Endothelial cell of umbilical vein (primary cell): ENCODE results near the gene SBSN. TPM values are rescaled to one million over a fixed set of nuclear protein-coding genes. Genes with fewer than 3 reads are reported as not detected.

Experiments
- BruUV-seq: library from RNA; stranded (reverse); fragments of 400-500 nt; replicated peaks from 2 replicates; lab custom pipeline; 2021; lab: Mats Ljungman, UMichigan
- CTCF ChIA-PET: fragments of 300-600, 350-600 bp; sonication (Branson Sonifier 250); formaldehyde crosslinking; loops from one replicate; lab custom pipeline; 2021; ENCODE audit warnings: antibody characterized with exemption, inconsistent platforms; lab: Charles Lee
- POLR2A ChIA-PET: fragments of 300-600, 350-600 bp; sonication (Branson Sonifier 250); formaldehyde crosslinking; loops from one replicate; lab custom pipeline; 2021; ENCODE audit warnings: antibody characterized with exemption, inconsistent platforms; lab: Charles Lee
- DNase-seq: peaks from one replicate; pipeline ENCODE4 v3.0.0-alpha.2; 2011; ENCODE audit warnings: low read depth, low spot score
- FAIRE-seq: peaks from 2 replicates; lab custom pipeline; 2011; peaks lifted over from hg19 to GRCh38; lab: Jason Lieb, UNC
- H2AFZ ChIP-seq: 2 replicates; pipeline ENCODE4 v1.6.0; 2012; ENCODE audit warnings: low read depth, low read length, control low read depth, inconsistent platforms
- H3K27ac ChIP-seq: 2 replicates; pipeline ENCODE4 v1.5.1; 2011; ENCODE audit warnings: low read depth, mild to moderate bottlenecking, control low read depth, low read length, moderate library complexity; ENCODE audit not compliant: insufficient read depth
- H3K27me3 ChIP-seq, 2 experiments: 2 replicates each; pipeline versions ENCODE4 v1.6.0 to v1.6.1; 2011; ENCODE audit warnings: low read length in 2 of 2, mixed read lengths in 1 of 2; ENCODE audit not compliant: control insufficient read depth in 2 of 2, insufficient read depth in 2 of 2
- H3K36me3 ChIP-seq, 2 experiments: 2 replicates in 1 of 2; 3 replicates in 1 of 2; pipeline ENCODE4 v1.5.1; 2011; ENCODE audit warnings: low read length in 2 of 2, mild to moderate bottlenecking in 1 of 2, moderate library complexity in 1 of 2; ENCODE audit not compliant: control insufficient read depth in 2 of 2, insufficient read depth in 2 of 2; ENCODE audit errors: extremely low read depth in 1 of 2
- H3K4me1 ChIP-seq: 3 replicates; pipeline ENCODE4 v1.5.1; 2011; ENCODE audit warnings: mild to moderate bottlenecking, low read length; ENCODE audit not compliant: control insufficient read depth, insufficient read depth; ENCODE audit errors: extremely low read depth
- H3K4me2 ChIP-seq: 2 replicates; pipeline ENCODE4 v1.6.1; 2011; ENCODE audit warnings: low read length, control low read depth, mixed read lengths; ENCODE audit not compliant: insufficient read depth
- H3K4me3 ChIP-seq, 3 experiments: fragments of 200-600 bp in 1 of 3; sonication (generic), shearing (Covaris generic) in 1 of 3; replicated peaks in 1 of 3; 2 replicates each; pipeline ENCODE4 v1.5.1; 2011 to 2016; ENCODE audit warnings: control low read depth in 3 of 3, low read length in 3 of 3, mild to moderate bottlenecking in 2 of 3, inconsistent platforms in 1 of 3, low read depth in 1 of 3, moderate library complexity in 1 of 3; ENCODE audit not compliant: insufficient read depth in 1 of 3
- H3K79me2 ChIP-seq: 2 replicates; pipeline ENCODE4 v1.6.0; 2012; ENCODE audit warnings: low read length, inconsistent platforms; ENCODE audit not compliant: control insufficient read depth, insufficient read depth
- H3K9ac ChIP-seq: replicated peaks from 2 replicates; pipeline ENCODE3; 2011; ENCODE audit warnings: low read length, control low read depth; ENCODE audit not compliant: insufficient read depth; ENCODE audit errors: extremely low read depth
- H3K9me1 ChIP-seq: replicated peaks from 3 replicates; pipeline ENCODE4 v1.6.0; 2011; ENCODE audit warnings: mild to moderate bottlenecking, low read length; ENCODE audit not compliant: control insufficient read depth, insufficient read depth; ENCODE audit errors: extremely low read depth
- H3K9me3 ChIP-seq: replicated peaks from 2 replicates; pipeline ENCODE4 v1.5.1; 2012; ENCODE audit warnings: low read length, inconsistent platforms; ENCODE audit not compliant: control insufficient read depth, insufficient read depth
- H4K20me1 ChIP-seq: replicated peaks from 2 replicates; pipeline ENCODE3; 2011; ENCODE audit warnings: mild to moderate bottlenecking, low read length; ENCODE audit not compliant: control insufficient read depth, insufficient read depth; ENCODE audit errors: extremely low read depth
- EZH2 ChIP-seq: IDR thresholded peaks from 2 replicates; pipeline ENCODE4 v1.6.1; 2012; ENCODE audit warnings: borderline replicate concordance, low read depth, mild to moderate bottlenecking, moderate library complexity, low read length, inconsistent platforms; ENCODE audit not compliant: severe bottlenecking
- FOS ChIP-seq: IDR thresholded peaks from 2 replicates; pipeline ENCODE4 v1.6.1; 2011; ENCODE audit warnings: mild to moderate bottlenecking, low read length, moderate library complexity, borderline replicate concordance; ENCODE audit not compliant: insufficient read depth
- GATA2 ChIP-seq: IDR thresholded peaks from 2 replicates; pipeline ENCODE4 v1.7.0; 2011; ENCODE audit warnings: low read depth, mild to moderate bottlenecking, moderate library complexity, mixed read lengths, low read length; ENCODE audit not compliant: insufficient read length, insufficient read depth
- JUN ChIP-seq: IDR thresholded peaks from 2 replicates; pipeline ENCODE4 v1.6.1; 2011; ENCODE audit warnings: borderline replicate concordance, low read depth; ENCODE audit not compliant: insufficient read length, insufficient read depth
- MYC ChIP-seq: IDR thresholded peaks from one replicate; pipeline ENCODE4 v1.6.1; 2011; ENCODE audit warnings: mild to moderate bottlenecking, low read depth, low read length
- POLR2A ChIP-seq: IDR thresholded peaks from 2 replicates; pipeline ENCODE4 v1.6.1; 2012; ENCODE audit warnings: low read depth, mild to moderate bottlenecking, control low read depth, low read length
- POLR2AphosphoS5 ChIP-seq: IDR thresholded peaks from 2 replicates; pipeline ENCODE4 v1.6.1; 2012; ENCODE audit warnings: low read depth, mild to moderate bottlenecking, control low read depth, low read length, moderate library complexity; ENCODE audit not compliant: insufficient read depth
- dilution Hi-C: fragments of 300-500 bp; cut with MboI; formaldehyde crosslinking; loops from one replicate; pipeline ENCODE4 v1.15.0; 2019; ENCODE audit warnings: low sequenced_read_pairs; ENCODE audit not compliant: extremely low pct_ligation_motif_present
- intact Hi-C: fragments of 100-400 bp; cut with micrococcal nuclease; formaldehyde crosslinking; loops from one replicate; pipeline ENCODE4 v1.10.0; 2022
- polyA plus RNA-seq, 4 experiments: library from polyadenylated mRNA; depleted of rRNA in 3 of 4; stranded (reverse) in 3 of 4; unstranded in 1 of 4; fragments of >200 nt; gene quantifications; 2 replicates each; pipeline versions ENCODE4 v1.2.1 to v1.2.3, GENCODE V29; 2011 to 2012; ENCODE audit warnings: missing spikeins in 1 of 4
- total RNA-seq: library from RNA; stranded (reverse); gene quantifications from 2 replicates; pipeline ENCODE4 v1.2.3, GENCODE V29; 2021
- TF ChIP-seq, protein P1 (sequence below), 2 donors: IDR thresholded peaks; 1 replicate in 1 of 2; 2 replicates in 1 of 2; pipeline ENCODE4 v1.5.1; 2011; ENCODE audit warnings: low read length in 2 of 2, mild to moderate bottlenecking in 2 of 2, moderate library complexity in 2 of 2, control low read depth in 1 of 2, inconsistent platforms in 1 of 2, low read depth in 1 of 2; ENCODE audit not compliant: insufficient read depth in 1 of 2; ENCODE audit errors: extremely low read depth in 1 of 2
- TF ChIP-seq, protein P2 (sequence below): IDR thresholded peaks from 2 replicates; pipeline ENCODE4 v1.6.1; 2011; ENCODE audit not compliant: insufficient read depth, insufficient read length

The SBSN gene
- total and polyA plus RNA-seq, 2 donors (not counting 3 experiments of a cell fraction or from before 2014, with no cell fraction given) = not detected

DNA sequence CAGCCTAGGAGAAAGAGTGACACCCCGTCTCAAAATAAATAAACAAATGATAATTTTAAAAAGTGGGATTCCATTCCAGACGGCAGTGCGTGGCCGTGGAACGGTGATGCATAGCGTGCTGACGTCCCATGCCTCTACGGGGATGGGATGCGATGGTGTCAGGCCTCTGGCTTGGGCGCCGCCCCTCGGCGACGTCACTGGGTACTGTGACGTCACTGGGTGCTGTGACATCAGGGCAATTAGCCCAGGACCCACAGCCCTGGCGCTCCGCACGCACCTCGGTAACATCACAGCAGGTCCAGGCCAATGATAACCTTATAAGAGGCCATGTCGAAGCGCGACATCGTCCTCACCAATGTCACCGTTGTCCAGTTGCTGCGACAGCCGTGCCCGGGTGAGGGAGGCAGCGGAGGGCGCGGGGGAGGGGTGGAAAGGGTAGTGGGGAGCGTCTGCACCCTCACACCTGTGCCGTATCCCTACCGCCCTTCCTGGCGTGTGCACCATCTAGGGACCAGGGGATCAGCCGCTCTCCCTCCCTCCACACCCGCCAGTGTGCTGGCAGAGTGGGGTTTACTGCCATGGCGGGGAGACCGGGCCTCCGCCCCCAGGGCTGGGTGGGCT lies 5.2 kb upstream of the SBSN start, which contains the start of gene GAPDHS:
TSS of gene GAPDHS (plus strand) at position 256 of the 621 bp plus-strand sequence. CDS start at position 328, 72 bp downstream.
- no peak for FAIRE-seq
- no peaks in the 10 kb centered on the region for H3K4me1 ChIP-seq
- no peak for DNase-seq
- ChIA-PET CTCF (no interaction called here), POLR2A (no interaction called here)
- no peaks in the 10 kb centered on the region for H3K36me3 ChIP-seq
- TF ChIP-seq GATA2 (no peak), POLR2A (no peak), FOS (no peak), JUN (no peak), EZH2 (no peak), MYC (no peak), POLR2AphosphoS5 (no peak)
- TF ChIP-seq, protein P1, sequence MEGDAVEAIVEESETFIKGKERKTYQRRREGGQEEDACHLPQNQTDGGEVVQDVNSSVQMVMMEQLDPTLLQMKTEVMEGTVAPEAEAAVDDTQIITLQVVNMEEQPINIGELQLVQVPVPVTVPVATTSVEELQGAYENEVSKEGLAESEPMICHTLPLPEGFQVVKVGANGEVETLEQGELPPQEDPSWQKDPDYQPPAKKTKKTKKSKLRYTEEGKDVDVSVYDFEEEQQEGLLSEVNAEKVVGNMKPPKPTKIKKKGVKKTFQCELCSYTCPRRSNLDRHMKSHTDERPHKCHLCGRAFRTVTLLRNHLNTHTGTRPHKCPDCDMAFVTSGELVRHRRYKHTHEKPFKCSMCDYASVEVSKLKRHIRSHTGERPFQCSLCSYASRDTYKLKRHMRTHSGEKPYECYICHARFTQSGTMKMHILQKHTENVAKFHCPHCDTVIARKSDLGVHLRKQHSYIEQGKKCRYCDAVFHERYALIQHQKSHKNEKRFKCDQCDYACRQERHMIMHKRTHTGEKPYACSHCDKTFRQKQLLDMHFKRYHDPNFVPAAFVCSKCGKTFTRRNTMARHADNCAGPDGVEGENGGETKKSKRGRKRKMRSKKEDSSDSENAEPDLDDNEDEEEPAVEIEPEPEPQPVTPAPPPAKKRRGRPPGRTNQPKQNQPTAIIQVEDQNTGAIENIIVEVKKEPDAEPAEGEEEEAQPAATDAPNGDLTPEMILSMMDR (IDR thresholded peaks at IDR 0.05; ENCODE audit: extremely low read depth in 1 of 2, insufficient read depth in 1 of 2, low read depth in 1 of 2, low read length in 2 of 2) = no peak
- TF ChIP-seq, protein P2, sequence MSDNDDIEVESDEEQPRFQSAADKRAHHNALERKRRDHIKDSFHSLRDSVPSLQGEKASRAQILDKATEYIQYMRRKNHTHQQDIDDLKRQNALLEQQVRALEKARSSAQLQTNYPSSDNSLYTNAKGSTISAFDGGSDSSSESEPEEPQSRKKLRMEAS = no peak
- BruUV-seq = no TSS peak
- no peaks in the 10 kb centered on the region for H3K9me1 ChIP-seq
- peaks cover 11 to 12% of the 10 kb centered on the region in 2 experiments for H3K27me3 ChIP-seq
- no peaks in the 10 kb centered on the region for H4K20me1 ChIP-seq
- H3K9me3 ChIP-seq = no peaks in the 10 kb centered on the region
- no peak within 1 kb of the TSS for H3K9ac ChIP-seq
- no peak within 1 kb of the TSS for H2AFZ ChIP-seq
- no peak within 1 kb of the TSS for H3K27ac ChIP-seq
- intact Hi-C loops = no loop called here
- H3K4me2 ChIP-seq = no peak within 1 kb of the TSS
- H3K4me3 ChIP-seq = no peak within 1 kb of the TSS
- dilution Hi-C loops = no loop called here
- H3K79me2 ChIP-seq = no peaks in the 10 kb centered on the region
